Thymus (tissue), 11 donors: ENCODE results near the gene ADAMTS15. TPM values are rescaled to one million over a fixed set of nuclear protein-coding genes. Genes with fewer than 3 reads are reported as not detected.
A peak's percentile ranks its signal among the peaks of the same experiment; 100 is the strongest.
"Not testable (repeated sequence)": the region's sequence is repeated elsewhere in the genome, so short reads cannot be mapped to it uniquely, and the experiment has no call there.

Experiments
- DNase-seq, 9 donors: peaks; one replicate each; pipeline ENCODE4 v3.0.0-alpha.2; 2013; ENCODE audit warnings: low spot score in 9 of 9, low read depth in 6 of 9, missing footprints in 1 of 9
- H3K27ac ChIP-seq, 2 donors: one replicate each; pipeline ENCODE4 v1.5.1; 2013; ENCODE audit warnings: control low read depth in 1 of 2, low read depth in 1 of 2, low read length in 1 of 2, mild to moderate bottlenecking in 1 of 2, moderate library complexity in 1 of 2
- H3K27me3 ChIP-seq, 2 donors: one replicate each; pipeline ENCODE4 v1.5.1; 2013; ENCODE audit warnings: low read length in 1 of 2; ENCODE audit not compliant: control insufficient read depth in 2 of 2, insufficient read depth in 1 of 2
- H3K36me3 ChIP-seq, 2 donors: one replicate each; pipeline ENCODE4 v1.5.1; 2013; ENCODE audit warnings: low read length in 1 of 2, mild to moderate bottlenecking in 1 of 2, moderate library complexity in 1 of 2; ENCODE audit not compliant: control insufficient read depth in 2 of 2, insufficient read depth in 2 of 2
- H3K4me1 ChIP-seq, 2 donors: one replicate each; pipeline ENCODE4 v1.5.1; 2013; ENCODE audit warnings: low read length in 2 of 2; ENCODE audit not compliant: control insufficient read depth in 2 of 2, insufficient read depth in 2 of 2
- H3K4me3 ChIP-seq, 2 donors: one replicate each; pipeline ENCODE4 v1.5.1; 2013; ENCODE audit warnings: low read length in 2 of 2, control low read depth in 1 of 2, mild to moderate bottlenecking in 1 of 2
- H3K9me3 ChIP-seq, 2 donors: one replicate each; pipeline ENCODE4 v1.5.1; 2013; ENCODE audit warnings: low read length in 1 of 2, mild to moderate bottlenecking in 1 of 2; ENCODE audit not compliant: control insufficient read depth in 2 of 2, insufficient read depth in 1 of 2
- WGBS: extraction: QIAGEN DNeasy Blood & Tissue Kit; methylation state at CpG from one replicate; pipeline ENCODE4 v1.1.7; 2013; 5-methylcytosine and 5-hydroxymethylcytosine counted together
- polyA plus RNA-seq: library from polyadenylated mRNA; stranded (reverse); fragments of 200-250 nt; gene quantifications from one replicate; pipeline ENCODE4 v1.2.3, GENCODE V29; 2013
- total RNA-seq: library from RNA; stranded (reverse); fragments of 120-200 nt; gene quantifications from one replicate; pipeline ENCODE4 v1.2.4, GENCODE V29; 2013
- donor health status: healthy.

Gene ADAMTS15
- total and polyA plus RNA-seq, 2 donors, result 1.8 to 2.8 TPM

DNA sequence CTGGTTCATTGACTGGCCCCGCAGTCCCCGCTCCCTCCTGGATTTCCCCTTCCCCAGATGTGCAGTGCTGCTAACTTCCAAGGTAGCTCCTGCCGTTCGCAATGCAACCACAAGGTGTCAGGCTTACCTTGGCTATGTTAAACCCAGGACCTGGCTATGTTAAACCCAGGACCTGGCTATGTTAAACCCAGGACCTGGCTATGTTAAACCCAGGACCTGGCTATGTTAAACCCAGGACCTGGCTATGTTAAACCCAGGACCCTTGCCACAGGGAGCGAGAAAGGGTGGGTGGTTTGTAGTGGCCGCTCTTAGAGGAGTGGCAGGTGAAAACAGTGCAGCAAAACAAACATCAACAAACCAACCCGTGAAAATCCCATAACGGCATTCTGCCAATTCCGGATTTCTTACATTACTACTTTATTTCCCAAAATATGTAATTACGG, 17.1 kb upstream of the ADAMTS15 start:
- no peak overlapping the region for H3K4me3 ChIP-seq
- peaks cover 0 to under 1% of the 10 kb centered on the region in 2 donors for H3K4me1 ChIP-seq
- no peaks in the 10 kb centered on the region for H3K36me3 ChIP-seq
- no peaks in the 10 kb centered on the region for H3K9me3 ChIP-seq
- peak in 7 of 9 donors; percentile 48 to 74 (median 54) for DNase-seq
- 26% methylated on average over 10 of the region's 10 CpGs for WGBS
- H3K27ac ChIP-seq, result no peak overlapping the region
- peaks cover 45 to 47% of the 10 kb centered on the region in 2 donors for H3K27me3 ChIP-seq

DNA sequence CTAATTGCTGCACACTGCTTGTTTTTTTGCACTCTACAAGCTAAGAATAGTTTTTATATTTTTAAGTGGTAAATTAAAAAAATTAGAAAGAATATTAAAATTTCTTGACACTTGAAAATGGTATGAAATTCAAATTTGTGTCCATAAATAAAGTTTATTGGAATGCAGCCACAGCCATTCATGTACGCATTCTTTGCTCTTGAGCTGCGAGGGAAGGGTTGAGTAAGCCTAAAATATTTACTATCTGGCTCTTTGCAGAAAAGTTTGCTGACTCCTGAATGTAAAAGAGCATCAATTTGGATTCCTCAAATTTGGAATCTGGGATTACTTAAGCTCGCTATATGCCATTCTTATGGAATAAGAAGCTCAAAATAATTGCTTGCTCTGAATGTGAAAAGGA, 16.6 kb upstream of the ADAMTS15 start:
- Histone ChIP-seq H3K27me3 (peaks cover 41 to 43% of the 10 kb centered on the region in 2 donors), H3K4me3 (no peak overlapping the region), H3K27ac (no peak overlapping the region), H3K36me3 (no peaks in the 10 kb centered on the region), H3K9me3 (no peaks in the 10 kb centered on the region), H3K4me1 (peaks cover 0 to 3% of the 10 kb centered on the region in 2 donors)
- 89% methylated on average over 3 of the region's 3 CpGs for WGBS
- no peak for DNase-seq

DNA sequence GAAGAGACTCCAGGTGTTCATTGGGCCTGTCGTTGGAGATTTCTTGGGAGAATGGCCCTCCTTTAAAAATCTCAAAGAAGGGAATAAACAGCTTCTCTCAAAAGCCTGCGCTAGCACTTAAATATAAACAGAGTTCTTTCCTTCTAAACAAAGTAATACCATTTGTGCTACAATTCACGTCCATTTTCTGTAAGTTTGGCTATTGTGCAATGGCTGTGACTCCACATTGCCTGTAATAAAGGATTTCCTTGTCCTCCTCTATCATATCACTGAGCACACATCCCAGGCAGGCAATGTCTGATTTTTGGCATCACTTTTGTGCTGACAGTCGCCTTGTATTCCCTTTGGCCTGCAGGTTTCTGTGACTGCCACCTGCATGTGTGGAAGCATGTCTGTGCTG, 15.1 kb upstream of the ADAMTS15 start:
- H3K36me3 ChIP-seq, result no peaks in the 10 kb centered on the region
- H3K27ac ChIP-seq, result no peak overlapping the region
- peaks cover 0 to 7% of the 10 kb centered on the region in 2 donors for H3K4me1 ChIP-seq
- H3K4me3 ChIP-seq, result no peak overlapping the region
- no peak for DNase-seq
- H3K27me3 ChIP-seq, result peaks cover 27 to 29% of the 10 kb centered on the region in 2 donors
- no peaks in the 10 kb centered on the region for H3K9me3 ChIP-seq
- WGBS, result 94% methylated on average over 4 of the region's 4 CpGs

DNA sequence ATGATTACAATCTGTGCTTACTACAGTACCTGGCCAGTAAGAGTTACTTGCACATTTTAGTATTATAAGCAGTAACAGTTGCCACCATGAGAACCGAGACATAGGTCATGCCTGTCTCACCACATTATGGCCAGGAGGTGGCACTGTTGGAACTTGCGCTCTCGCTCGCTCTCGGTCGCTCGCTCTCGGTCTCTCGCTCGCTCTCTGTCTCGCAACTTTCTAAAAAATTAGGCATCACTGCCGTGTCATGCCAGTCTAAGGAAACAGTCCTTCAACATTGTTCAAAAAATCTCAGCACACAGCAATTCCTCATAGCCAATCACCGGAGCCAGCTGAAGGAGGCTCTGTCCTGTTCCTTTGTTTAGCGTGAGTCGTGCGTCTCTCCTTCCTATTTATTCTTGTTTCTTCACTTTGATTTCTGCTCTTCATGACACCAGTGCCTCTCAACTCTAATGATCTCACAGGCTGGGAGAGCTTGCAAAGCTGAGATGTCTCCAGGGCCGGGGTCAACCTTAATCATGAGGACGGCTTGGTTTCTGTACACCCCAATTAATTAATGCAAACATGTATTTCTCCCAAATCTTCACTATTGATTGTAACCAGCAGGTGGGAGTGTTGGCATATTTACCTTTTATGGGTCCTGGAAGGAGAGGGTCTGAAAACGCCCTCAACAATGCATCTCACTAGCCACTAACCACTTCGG, 13.8 kb upstream of the ADAMTS15 start:
- H3K27me3 ChIP-seq, result peaks cover 15 to 16% of the 10 kb centered on the region in 2 donors
- H3K4me1 ChIP-seq, result peaks cover 0 to 17% of the 10 kb centered on the region in 2 donors
- 1% methylated on average over 20 of the region's 20 CpGs for WGBS
- H3K4me3 ChIP-seq, result peak overlapping the region; percentile 53
- no peaks in the 10 kb centered on the region for H3K36me3 ChIP-seq
- H3K27ac ChIP-seq, result no peak overlapping the region
- peak; percentile 63 to 88 (median 77) for DNase-seq
- no peaks in the 10 kb centered on the region for H3K9me3 ChIP-seq

DNA sequence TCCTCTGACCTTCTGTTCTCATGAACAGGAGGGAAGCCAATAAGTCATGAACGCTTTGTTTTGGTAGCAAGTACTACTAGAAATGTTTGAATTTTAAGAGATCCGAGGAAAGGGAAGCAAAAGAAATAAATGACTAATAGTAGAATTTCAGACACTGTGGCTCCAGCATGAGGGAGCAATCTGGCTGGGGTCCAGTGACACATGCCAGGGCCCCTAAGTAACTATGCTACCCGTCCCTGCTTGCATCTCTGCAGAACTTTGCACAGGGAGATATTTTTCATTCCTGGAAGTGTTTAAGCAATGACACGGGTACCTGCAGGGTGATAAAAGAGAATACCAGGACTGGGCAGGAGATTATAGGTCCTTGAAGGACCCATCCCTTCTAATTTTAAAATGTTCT, 12.8 kb upstream of the ADAMTS15 start:
- Histone ChIP-seq H3K4me3 (no peak overlapping the region), H3K27ac (no peak overlapping the region), H3K27me3 (peaks cover 5 to 6% of the 10 kb centered on the region in 2 donors), H3K9me3 (no peaks in the 10 kb centered on the region), H3K4me1 (peaks cover 0 to 17% of the 10 kb centered on the region in 2 donors), H3K36me3 (no peaks in the 10 kb centered on the region)
- 90% methylated on average over 4 of the region's 4 CpGs for WGBS
- DNase-seq, result no peak

DNA sequence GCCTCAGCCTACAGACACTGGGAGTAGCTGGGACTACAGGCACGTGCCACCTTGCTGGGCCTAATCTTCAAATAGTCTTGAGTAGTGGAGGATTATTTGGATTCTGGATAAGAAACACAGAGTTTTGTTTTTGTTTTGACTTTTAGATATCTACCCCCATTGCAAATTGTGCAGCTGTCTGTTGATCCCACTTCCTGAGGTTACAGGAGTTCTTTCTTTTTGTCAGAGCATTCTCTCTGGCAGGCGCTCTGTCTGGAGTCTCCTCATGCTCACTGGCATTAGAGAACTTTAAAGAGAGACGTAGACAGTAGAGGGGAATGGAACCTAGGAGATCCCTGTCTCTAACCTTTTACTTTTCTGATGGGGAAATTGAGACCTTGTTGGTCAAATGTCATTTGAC, 12.3 kb upstream of the ADAMTS15 start:
- Histone ChIP-seq H3K27me3 (peaks cover 2 to 3% of the 10 kb centered on the region in 2 donors), H3K9me3 (no peaks in the 10 kb centered on the region), H3K27ac (no peak overlapping the region), H3K4me3 (no peak overlapping the region), H3K4me1 (peaks cover 0 to 17% of the 10 kb centered on the region in 2 donors), H3K36me3 (no peaks in the 10 kb centered on the region)
- DNase-seq, result no peak
- 52% methylated on average over 3 of the region's 3 CpGs for WGBS

DNA sequence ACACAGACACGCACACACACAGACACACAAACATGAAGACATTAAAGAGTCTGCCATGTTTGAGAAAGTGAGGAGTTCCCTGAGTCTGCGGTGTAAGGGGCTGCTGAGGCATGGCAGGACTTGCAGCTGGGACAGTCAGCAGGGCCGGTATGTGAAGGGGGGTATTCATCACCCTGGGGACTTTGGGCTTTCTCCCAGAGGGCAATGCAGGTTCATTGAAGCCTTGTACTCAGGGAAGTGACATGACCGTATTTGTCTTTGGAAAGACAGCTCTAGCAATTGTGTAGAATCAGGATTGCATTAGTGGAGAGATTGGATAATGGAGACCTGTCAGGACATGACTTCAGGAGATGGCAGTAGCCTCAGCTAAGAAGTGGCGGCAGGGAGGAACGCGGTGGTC, 10.6 kb upstream of the ADAMTS15 start:
- no peaks in the 10 kb centered on the region for H3K36me3 ChIP-seq
- no peaks in the 10 kb centered on the region for H3K27me3 ChIP-seq
- no peak for DNase-seq
- no peak overlapping the region for H3K27ac ChIP-seq
- peaks cover 0 to 17% of the 10 kb centered on the region in 2 donors for H3K4me1 ChIP-seq
- WGBS, result 96% methylated on average over 7 of the region's 7 CpGs
- no peak overlapping the region for H3K4me3 ChIP-seq
- no peaks in the 10 kb centered on the region for H3K9me3 ChIP-seq

DNA sequence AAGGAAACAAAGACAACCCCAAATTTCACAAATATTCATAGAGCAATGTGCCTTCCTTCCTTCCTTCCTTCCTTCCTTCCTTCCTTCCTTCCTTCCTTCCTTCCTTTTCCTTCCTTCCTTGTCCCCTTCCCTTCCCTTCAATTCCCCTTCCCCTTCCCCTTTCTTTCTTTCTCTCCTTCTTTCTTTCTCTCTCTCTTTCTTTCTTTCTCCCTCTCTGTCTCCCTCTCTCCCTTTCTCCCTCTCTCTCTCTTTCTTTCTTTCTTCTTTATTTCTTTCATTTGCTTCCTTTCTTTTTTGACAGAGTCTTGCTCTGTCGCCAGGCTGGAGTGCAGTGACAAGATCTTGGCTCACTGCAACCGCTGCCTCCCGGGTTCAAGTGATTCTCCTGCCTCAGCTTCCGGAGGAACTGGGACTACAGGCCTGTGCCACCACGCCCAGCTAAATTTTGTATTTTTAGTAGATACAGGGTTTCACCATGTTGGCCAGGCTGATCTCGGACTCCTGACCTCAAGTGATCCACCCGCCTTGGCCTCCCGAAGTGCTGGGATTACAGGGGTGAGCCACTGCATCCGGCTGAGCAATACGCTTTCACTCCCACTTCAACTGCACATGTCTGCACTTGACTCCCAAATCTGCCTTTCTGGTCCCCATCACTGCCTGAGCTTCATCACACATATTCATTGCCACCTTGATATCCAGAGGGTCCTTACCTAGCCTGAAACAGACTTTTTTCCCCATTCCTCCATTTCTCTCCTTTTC, 9.9 kb upstream of the ADAMTS15 start:
- peaks cover 0 to 17% of the 10 kb centered on the region in 2 donors for H3K4me1 ChIP-seq

DNA sequence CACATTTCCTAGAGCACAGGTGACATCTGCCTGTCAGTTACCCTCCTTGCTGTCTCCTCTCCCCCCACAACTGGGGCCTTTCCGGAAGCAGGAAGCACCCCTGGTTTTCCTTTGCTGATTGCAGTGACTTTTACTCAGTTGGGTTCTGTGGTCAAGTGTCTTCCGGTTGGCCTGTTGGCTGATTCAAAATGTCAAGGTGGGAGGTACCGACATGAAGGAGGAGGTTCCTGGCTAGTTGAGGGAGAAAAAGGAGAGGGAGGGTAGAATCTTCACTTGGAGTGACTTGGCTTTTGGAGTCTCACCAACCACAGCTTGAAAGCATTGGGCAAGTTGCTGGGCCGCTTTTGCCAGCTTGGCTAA, 9.3 kb upstream of the ADAMTS15 start:
- Histone ChIP-seq H3K27me3 (no peaks in the 10 kb centered on the region), H3K36me3 (no peaks in the 10 kb centered on the region), H3K9me3 (no peaks in the 10 kb centered on the region), H3K4me1 (peaks cover 0 to 17% of the 10 kb centered on the region in 2 donors), H3K4me3 (no peak overlapping the region), H3K27ac (no peak overlapping the region)
- WGBS, result 26% methylated on average over 4 of the region's 4 CpGs
- peak in 2 of 9 donors; percentile 39 to 47 for DNase-seq

More for the DNA sequence above, 9.9 kb upstream of the ADAMTS15 start:
- H3K4me3 ChIP-seq, DNase-seq, H3K27me3 ChIP-seq, H3K36me3 ChIP-seq, H3K9me3 ChIP-seq, H3K27ac ChIP-seq: not testable (repeated sequence)
- WGBS, result 85% methylated on average over 10 of the region's 10 CpGs
